NCI-H2196 (cell line): ENCODE measurements around the gene RASGEF1C.
A peak's percentile ranks its signal among the peaks of the same experiment; 100 is the strongest.
"Not testable (repeated sequence)": the region's sequence is repeated elsewhere in the genome, so short reads cannot be mapped to it uniquely, and the experiment has no call there.

Experiments used
- DNase-seq: peaks from one replicate; lab custom pipeline; 2025; ENCODE audit not compliant: unreplicated experiment; lab: John Stamatoyannopoulos, UW

RASGEF1C gene

GRCh38 chr5:180103487-180104167 is 105.4 kb downstream of the RASGEF1C start:
- no peak for DNase-seq

DNA sequence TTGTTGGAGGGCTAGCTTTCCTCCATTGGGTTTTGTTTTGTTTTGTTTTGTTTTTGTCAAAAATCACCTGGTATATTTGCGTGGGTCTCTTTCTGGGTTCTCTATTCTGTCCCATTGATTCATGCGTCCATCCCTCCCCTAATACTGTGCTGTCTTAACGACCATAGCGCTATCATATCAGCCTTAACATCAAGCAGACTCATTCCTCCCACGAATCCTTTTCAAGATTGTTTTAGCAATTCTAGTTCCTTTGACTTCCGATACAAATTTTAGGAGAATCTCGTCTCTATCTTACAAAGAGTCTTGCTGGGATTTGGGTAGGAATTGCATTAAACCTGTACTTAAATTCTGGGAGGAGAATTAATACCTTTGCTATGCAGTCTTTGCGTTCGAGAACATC is 106.4 kb downstream of the RASGEF1C start:
- DNase-seq: no peak

DNA sequence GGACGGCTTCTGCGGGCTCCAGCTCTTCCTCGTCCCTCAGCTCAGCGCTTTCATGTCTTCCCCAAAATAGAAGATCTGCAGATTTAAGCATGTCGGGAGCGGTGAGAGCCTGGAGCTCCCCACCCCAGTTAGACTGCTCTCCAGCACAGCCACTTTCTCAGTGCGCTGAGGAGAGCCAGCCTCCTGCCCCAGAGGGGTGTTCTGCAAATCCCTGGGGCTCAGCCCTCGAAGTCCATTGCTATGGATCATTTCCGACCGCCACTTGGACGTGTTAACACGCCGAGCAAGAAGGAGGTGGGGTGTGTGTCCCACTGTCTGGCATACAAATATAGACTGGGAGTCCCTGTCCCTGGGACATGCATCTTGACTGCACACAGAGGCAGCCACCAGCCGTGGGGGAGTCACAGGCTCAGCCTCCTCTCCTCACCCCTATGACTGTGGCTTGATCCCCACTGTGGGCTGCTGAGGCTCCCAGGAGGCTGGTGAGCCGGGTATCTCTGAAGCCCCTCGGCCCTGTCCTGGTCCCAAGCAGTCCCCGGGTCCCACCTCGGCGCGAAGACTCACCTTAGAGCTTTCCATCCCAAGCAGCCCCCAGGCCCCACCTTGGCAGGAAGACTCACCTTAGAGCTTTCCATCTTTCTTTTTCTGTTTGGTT is 107.4 kb downstream of the RASGEF1C start:
- no peak for DNase-seq

GRCh38 chr5:180100621-180101450 is 108.2 kb downstream of the RASGEF1C start:
- no peak for DNase-seq

GRCh38 chr5:180099733-180100611 is 109.0 kb downstream of the RASGEF1C start:
- no peak for DNase-seq

DNA sequence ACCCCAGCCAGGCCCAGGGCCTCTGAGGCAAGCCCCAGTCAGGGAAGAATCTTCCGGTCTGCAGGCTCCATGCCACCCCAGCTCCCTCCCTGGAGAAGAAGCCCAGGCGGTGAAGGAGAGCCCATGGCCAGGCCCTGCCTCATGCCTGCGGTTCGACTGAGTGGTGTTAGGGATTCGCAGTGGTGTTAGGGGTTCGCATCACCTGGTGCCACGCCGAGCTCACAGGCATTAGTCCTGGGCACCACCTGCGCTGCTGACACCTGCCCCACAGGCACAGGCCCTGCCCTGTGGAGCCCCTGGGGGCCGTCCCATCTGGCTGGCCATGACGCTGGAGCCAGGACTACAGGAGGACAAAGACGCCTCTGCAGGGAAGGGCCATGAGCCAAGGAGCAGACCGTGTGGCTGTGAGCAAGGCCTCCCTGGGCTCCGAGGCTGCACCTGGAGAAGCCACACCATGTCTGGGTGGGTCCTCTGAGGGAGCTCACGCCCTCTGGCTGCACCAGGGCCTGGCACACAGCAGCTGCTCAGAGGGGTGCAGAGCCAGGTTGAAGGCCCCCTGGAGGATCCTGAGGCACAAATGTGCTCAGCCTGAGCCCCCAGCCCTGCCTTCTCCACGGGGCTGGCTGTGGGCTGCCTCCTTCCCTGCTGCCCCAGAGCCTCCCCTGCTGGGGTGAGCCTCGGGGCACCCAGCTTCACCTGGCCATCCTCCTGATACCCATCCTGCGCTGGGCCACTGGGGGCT is 109.8 kb downstream of the RASGEF1C start:
- no peak for DNase-seq

DNA sequence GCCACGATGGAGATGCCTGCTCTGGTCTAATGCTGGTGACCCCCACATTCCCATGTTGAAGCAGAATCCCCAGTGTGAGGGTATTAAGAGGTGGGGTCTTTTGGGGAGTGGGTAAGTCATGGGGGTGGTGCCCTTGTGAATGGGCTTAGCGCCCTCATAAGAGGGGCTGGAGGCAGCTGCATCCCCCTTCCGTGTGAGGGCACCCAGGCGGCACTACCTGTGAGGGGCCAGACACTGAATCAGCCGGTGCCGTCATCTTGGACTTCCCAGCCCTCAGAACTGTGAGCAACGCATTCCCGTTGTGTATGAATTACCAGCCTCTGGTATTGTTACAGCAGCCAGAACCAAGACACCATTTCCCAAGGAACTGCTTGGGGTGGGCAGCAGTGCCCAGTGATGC is 110.5 kb downstream of the RASGEF1C start:
- DNase-seq: no peak

- DNase-seq: no peak
Observed at GRCh38 chr5:180097926-180098325, 111.1 kb downstream of the RASGEF1C start.

GRCh38 chr5:180097163-180097894 is 111.7 kb downstream of the RASGEF1C start:
- no peak for DNase-seq

GRCh38 chr5:180096616-180097015 is 112.4 kb downstream of the RASGEF1C start:
- DNase-seq: no peak

DNA sequence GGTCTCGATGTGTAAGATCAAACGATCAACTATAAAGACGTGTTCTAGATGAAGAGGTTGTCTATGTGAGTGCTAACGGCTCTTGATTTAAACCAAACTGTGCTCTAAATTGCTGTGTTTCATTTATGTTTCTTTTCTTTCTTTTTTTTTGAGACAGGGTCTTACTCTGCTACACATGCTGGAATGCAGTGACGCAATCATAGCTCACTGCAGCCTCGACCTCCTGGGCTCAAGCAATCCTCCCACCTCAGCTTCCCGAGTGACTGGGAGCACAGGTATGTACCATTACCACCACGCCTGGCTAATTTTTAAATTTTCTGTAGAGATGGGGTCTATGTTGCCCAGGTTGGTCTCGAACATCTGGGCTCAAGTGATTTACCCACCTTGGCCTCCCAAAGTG is 113.5 kb downstream of the RASGEF1C start:
- no peak for DNase-seq

GRCh38 chr5:180093651-180094382 is 115.2 kb downstream of the RASGEF1C start:
- DNase-seq: no peak

- no peak for DNase-seq
Observed at GRCh38 chr5:180093241-180093640, 115.8 kb downstream of the RASGEF1C start.

GRCh38 chr5:180090769-180091546 is 118.1 kb downstream of the RASGEF1C start:
- peak; percentile 57 for DNase-seq

GRCh38 chr5:180090098-180090768 is 118.8 kb downstream of the RASGEF1C start:
- peak; percentile 47 for DNase-seq

GRCh38 chr5:180089628-180090027 is 119.4 kb downstream of the RASGEF1C start:
- not testable (repeated sequence) for DNase-seq

DNA sequence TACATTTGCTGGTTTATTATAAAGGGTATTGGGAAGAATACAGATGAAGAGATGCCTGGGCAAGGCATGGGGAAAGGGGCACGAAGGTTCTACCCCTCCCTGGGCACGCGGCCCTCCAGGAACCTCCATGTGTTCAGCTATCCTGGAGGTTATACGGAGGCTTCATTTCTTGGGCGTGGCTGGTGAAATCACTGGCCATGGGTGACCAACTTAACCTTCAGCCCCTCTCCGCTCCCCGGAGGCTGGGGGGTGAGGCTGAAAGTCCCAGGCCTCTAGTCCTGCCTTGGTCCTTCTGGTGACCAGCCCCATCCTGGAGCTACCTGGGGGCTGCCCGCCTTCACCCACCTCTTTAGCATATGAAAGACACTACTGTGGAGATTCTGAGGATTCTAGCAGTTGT is 120.5 kb downstream of the RASGEF1C start:
- DNase-seq: no peak
